Lower lobe of right lung (tissue), 2 donors: ENCODE results near the gene GABRD. TPM values are rescaled to one million over a fixed set of nuclear protein-coding genes. Genes with fewer than 3 reads are reported as not detected.

Source experiments
- ATAC-seq, 2 donors: fragments of 200-7000 bp; cut with Tn5 transposase; one replicate each; pipeline ENCODE4 v1.9.1; 2020 to 2022; ENCODE audit warnings: mild to moderate bottlenecking in 2 of 2, moderate library complexity in 2 of 2
- DNase-seq: peaks from one replicate; pipeline ENCODE4 v3.0.0-alpha.2; 2020
- H3K27ac ChIP-seq: fragments of 200-600 bp; one replicate; pipeline ENCODE4 v1.8.0; 2022
- H3K27me3 ChIP-seq: fragments of 200-600 bp; one replicate; pipeline ENCODE4 v1.8.0; 2022; ENCODE audit warnings: low read depth
- H3K36me3 ChIP-seq: fragments of 200-600 bp; one replicate; pipeline ENCODE4 v1.8.0; 2022; ENCODE audit warnings: mild to moderate bottlenecking
- H3K4me1 ChIP-seq: fragments of 200-600 bp; one replicate; pipeline ENCODE4 v1.8.0; 2022
- H3K4me3 ChIP-seq: fragments of 200-600 bp; one replicate; pipeline ENCODE4 v1.8.0; 2022; ENCODE audit warnings: mild to moderate bottlenecking
- H3K9me3 ChIP-seq: fragments of 200-600 bp; one replicate; pipeline ENCODE4 v1.8.0; 2022
- intact Hi-C: fragments of 100-400 bp; cut with DNase I; formaldehyde crosslinking; loops from one replicate; pipeline ENCODE4 v1.11.0; 2022
- total RNA-seq: library from RNA; stranded (reverse); fragmentation: NEBNext Ultra II Directional; extraction: Animal tissue kit (Norgen Biotek cat#: 25700); gene quantifications from one replicate; pipeline ENCODE4 v1.2.1, GENCODE V29; 2021
- TF ChIP-seq, protein P1 (sequence below): fragments of 200-600 bp; IDR thresholded peaks from one replicate; pipeline ENCODE4 v1.8.0; 2022; ENCODE audit warnings: antibody characterized with exemption, mild to moderate bottlenecking
- donor health status: DM: no; HTN: yes; CAD: no; lungs with severe emphysema.

The GABRD gene
- total RNA-seq, 1 donor from 2014 or later = 2.7 TPM

DNA sequence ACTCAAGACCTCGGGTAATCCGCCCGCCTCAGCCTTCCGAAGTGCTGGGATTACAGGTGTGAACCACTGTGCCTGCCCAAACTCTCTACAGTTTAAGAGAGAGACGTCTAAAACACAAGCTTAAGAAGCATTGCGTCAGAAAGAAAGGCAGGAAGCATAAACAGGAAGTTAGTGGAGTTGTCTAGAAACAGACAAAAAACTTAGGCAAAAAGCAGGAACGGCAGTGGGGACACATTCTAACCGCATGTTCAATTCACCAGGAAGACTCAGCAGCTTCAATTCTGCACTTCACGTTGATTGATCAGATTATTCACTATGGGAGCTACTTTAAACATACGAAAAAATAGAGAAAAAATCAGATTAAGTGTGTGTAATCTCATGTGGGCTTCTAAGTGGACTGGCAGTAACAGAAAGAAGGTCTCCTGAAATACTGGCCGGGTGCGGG is 22.9 kb upstream of the GABRD start:
- TF ChIP-seq, protein P1, sequence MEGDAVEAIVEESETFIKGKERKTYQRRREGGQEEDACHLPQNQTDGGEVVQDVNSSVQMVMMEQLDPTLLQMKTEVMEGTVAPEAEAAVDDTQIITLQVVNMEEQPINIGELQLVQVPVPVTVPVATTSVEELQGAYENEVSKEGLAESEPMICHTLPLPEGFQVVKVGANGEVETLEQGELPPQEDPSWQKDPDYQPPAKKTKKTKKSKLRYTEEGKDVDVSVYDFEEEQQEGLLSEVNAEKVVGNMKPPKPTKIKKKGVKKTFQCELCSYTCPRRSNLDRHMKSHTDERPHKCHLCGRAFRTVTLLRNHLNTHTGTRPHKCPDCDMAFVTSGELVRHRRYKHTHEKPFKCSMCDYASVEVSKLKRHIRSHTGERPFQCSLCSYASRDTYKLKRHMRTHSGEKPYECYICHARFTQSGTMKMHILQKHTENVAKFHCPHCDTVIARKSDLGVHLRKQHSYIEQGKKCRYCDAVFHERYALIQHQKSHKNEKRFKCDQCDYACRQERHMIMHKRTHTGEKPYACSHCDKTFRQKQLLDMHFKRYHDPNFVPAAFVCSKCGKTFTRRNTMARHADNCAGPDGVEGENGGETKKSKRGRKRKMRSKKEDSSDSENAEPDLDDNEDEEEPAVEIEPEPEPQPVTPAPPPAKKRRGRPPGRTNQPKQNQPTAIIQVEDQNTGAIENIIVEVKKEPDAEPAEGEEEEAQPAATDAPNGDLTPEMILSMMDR = no peak
- Histone ChIP-seq H3K27ac (no peak overlapping the region), H3K27me3 (peaks cover 7% of the 10 kb centered on the region), H3K36me3 (no peaks in the 10 kb centered on the region), H3K4me1 (peaks cover 7% of the 10 kb centered on the region), H3K9me3 (no peaks in the 10 kb centered on the region), H3K4me3 (no peak overlapping the region)
- peak; percentile 57 to 59 for ATAC-seq
- no peak for DNase-seq
- intact Hi-C loops = no loop called here

DNA sequence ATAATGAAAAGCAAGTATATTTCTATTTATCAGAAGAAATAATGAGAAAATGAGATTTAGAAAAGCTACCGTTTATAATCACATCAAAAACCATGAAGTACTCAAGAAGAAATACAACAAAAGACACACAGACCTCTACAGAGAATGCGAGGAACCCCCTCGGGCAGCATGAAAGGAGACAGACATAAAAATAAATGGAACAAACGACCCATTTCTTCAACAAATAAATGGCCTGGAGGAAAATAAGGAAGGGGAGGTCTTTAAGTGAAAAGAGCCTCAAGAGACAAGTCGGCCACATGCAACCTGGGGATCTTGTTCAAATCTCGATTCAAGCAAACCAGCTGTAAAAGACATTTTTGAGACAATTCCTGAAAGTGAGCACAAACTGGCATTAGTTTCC is 21.6 kb upstream of the GABRD start:
- Histone ChIP-seq H3K9me3 (no peaks in the 10 kb centered on the region), H3K27ac (no peak overlapping the region), H3K27me3 (peaks cover 15% of the 10 kb centered on the region), H3K4me1 (peaks cover 7% of the 10 kb centered on the region), H3K36me3 (no peaks in the 10 kb centered on the region), H3K4me3 (no peak overlapping the region)
- ATAC-seq (no peak), DNase-seq (no peak)
- TF ChIP-seq, protein P1 = no peak
- intact Hi-C loops = no loop called here

GRCh38 chr1:2000432-2000831 is 18.7 kb upstream of the GABRD start:
- ATAC-seq (no peak), DNase-seq (no peak)
- H3K27me3 ChIP-seq = peaks cover 38% of the 10 kb centered on the region
- H3K9me3 ChIP-seq = no peaks in the 10 kb centered on the region
- H3K4me3 ChIP-seq = no peak overlapping the region
- intact Hi-C loops = no loop called here
- H3K27ac ChIP-seq = no peak overlapping the region
- TF ChIP-seq, protein P1 = no peak
- H3K4me1 ChIP-seq = peaks cover 17% of the 10 kb centered on the region
- H3K36me3 ChIP-seq = no peaks in the 10 kb centered on the region

- ATAC-seq = no peak
- intact Hi-C loops = no loop called here
- H3K4me3 ChIP-seq = no peak overlapping the region
- peaks cover 42% of the 10 kb centered on the region for H3K27me3 ChIP-seq
- DNase-seq = no peak
- H3K27ac ChIP-seq = no peak overlapping the region
- H3K4me1 ChIP-seq = peaks cover 14% of the 10 kb centered on the region
- H3K9me3 ChIP-seq = no peaks in the 10 kb centered on the region
- H3K36me3 ChIP-seq = no peaks in the 10 kb centered on the region
- TF ChIP-seq, protein P1 = no peak
Observed at GRCh38 chr1:2000850-2001249, 18.3 kb upstream of the GABRD start.

GRCh38 chr1:2001773-2002411 is 17.3 kb upstream of the GABRD start:
- intact Hi-C loops = no loop called here
- ATAC-seq (peak; percentile 76 to 88), DNase-seq (peak; percentile 69)
- no peak overlapping the region for H3K27ac ChIP-seq
- TF ChIP-seq, protein P1 = no peak
- peaks cover 10% of the 10 kb centered on the region for H3K4me1 ChIP-seq
- H3K9me3 ChIP-seq = no peaks in the 10 kb centered on the region
- no peak overlapping the region for H3K4me3 ChIP-seq
- no peaks in the 10 kb centered on the region for H3K36me3 ChIP-seq
- peaks cover 42% of the 10 kb centered on the region for H3K27me3 ChIP-seq
